AG09309 (cell line): ENCODE results near the gene ZNF385A.

ENCODE experiments used
- DNase-seq: peaks from one replicate; pipeline ENCODE4 v3.0.0-alpha.2; 2010; ENCODE audit warnings: low read depth
- H3K4me3 ChIP-seq: 2 replicates; pipeline ENCODE4 v1.5.1; 2011; ENCODE audit warnings: mild to moderate bottlenecking, low read depth, low read length, moderate library complexity; ENCODE audit not compliant: control insufficient read depth
- CTCF ChIP-seq: IDR thresholded peaks from 2 replicates; pipeline ENCODE4 v1.5.1; 2011; ENCODE audit warnings: mild to moderate bottlenecking, low read depth, low read length, inconsistent platforms; ENCODE audit not compliant: insufficient read depth, control insufficient read depth; ENCODE audit errors: missing control alignments

ZNF385A gene

GRCh38 chr12:54384591-54385041 lies at the start of gene ZNF385A:
Gene ZNF385A (minus strand): TSS chr12:54384733. CDS start chr12:54384514, 219 bp downstream.
- no peak within 1 kb of the TSS for H3K4me3 ChIP-seq
- TF ChIP-seq CTCF, result no peak
- DNase-seq, result no peak

GRCh38 chr12:54432815-54433164 lies 48.3 kb upstream of the ZNF385A start:
- no peak for TF ChIP-seq CTCF
- no peak overlapping the region for H3K4me3 ChIP-seq
- no peak for DNase-seq

GRCh38 chr12:54431911-54432814 lies 47.6 kb upstream of the ZNF385A start:
- peak; percentile 42 for DNase-seq
- H3K4me3 ChIP-seq, result no peak overlapping the region
- peak; percentile 4 for TF ChIP-seq CTCF

- TF ChIP-seq CTCF, result no peak
- no peak for DNase-seq
- H3K4me3 ChIP-seq, result no peak overlapping the region
Measured at GRCh38 chr12:54430471-54431069, 46.0 kb upstream of the ZNF385A start.

GRCh38 chr12:54429014-54429471 lies 44.5 kb upstream of the ZNF385A start:
- TF ChIP-seq CTCF, result no peak
- H3K4me3 ChIP-seq, result no peak overlapping the region
- DNase-seq, result no peak

GRCh38 chr12:54428050-54429013 lies 43.8 kb upstream of the ZNF385A start:
- H3K4me3 ChIP-seq, result no peak overlapping the region
- no peak for DNase-seq
- TF ChIP-seq CTCF, result no peak
